SK-N-MC (cell line): ENCODE data around the gene SLC25A39.

Source experiments
- DNase-seq: peaks from one replicate; pipeline ENCODE4 v3.0.0-alpha.2; 2011; ENCODE audit warnings: low read depth, low spot score
- H3K27ac ChIP-seq: fragments of 200-600 bp; sonication (generic); 2 replicates; pipeline ENCODE4 v1.5.1; 2016; ENCODE audit warnings: mixed run types
- H3K36me3 ChIP-seq: fragments of 200-600 bp; sonication (generic); 2 replicates; pipeline ENCODE4 v1.6.1; 2017; ENCODE audit warnings: antibody characterized with exemption, low read length, mixed read lengths; ENCODE audit not compliant: insufficient read depth
- H3K4me3 ChIP-seq: fragments of 200-600 bp; sonication (generic); 2 replicates; pipeline ENCODE4 v1.5.1; 2016
- H3K9ac ChIP-seq: fragments of 200-600 bp; sonication (generic); 2 replicates; pipeline ENCODE4 v1.8.0; 2017; ENCODE audit warnings: mixed run types, mixed read lengths; ENCODE audit not compliant: insufficient read length
- H3K9me3 ChIP-seq: fragments of 200-600 bp; sonication (generic); 2 replicates; pipeline ENCODE4 v1.6.1; 2017; ENCODE audit warnings: low read depth, mild to moderate bottlenecking, antibody characterized with exemption, low read length, moderate library complexity, mixed read lengths
- EZH2 ChIP-seq: fragments of 200-600 bp; sonication (generic); IDR thresholded peaks from one replicate; pipeline ENCODE4 v1.6.1; 2017; ENCODE audit warnings: antibody characterized with exemption
- FOXP2 ChIP-seq: optimal IDR thresholded peaks from 2 replicates; pipeline ENCODE3; 2011; ENCODE audit warnings: mild to moderate bottlenecking, moderate library complexity; ENCODE audit not compliant: insufficient read depth; ENCODE audit errors: extremely low read length, control extremely low read depth
- POLR2AphosphoS5 ChIP-seq: IDR thresholded peaks from 2 replicates; pipeline ENCODE4 v1.6.1; 2012; ENCODE audit warnings: mild to moderate bottlenecking, low read depth, low read length, borderline replicate concordance

SLC25A39 gene

GRCh38 chr17:44358066-44358465 lies 33.4 kb upstream of the SLC25A39 start:
- no peak for DNase-seq

GRCh38 chr17:44356241-44356640 lies 31.6 kb upstream of the SLC25A39 start:
- no peak for DNase-seq
- Histone ChIP-seq H3K4me3 (no peak overlapping the region), H3K36me3 (peaks cover 9% of the 10 kb centered on the region; the same call in 1 of the 2 replicates), H3K9me3 (no peaks in the 10 kb centered on the region), H3K27ac (no peak overlapping the region), H3K9ac (no peak overlapping the region)
- no peak for TF ChIP-seq POLR2AphosphoS5
- TF ChIP-seq FOXP2: no peak
- no peak for TF ChIP-seq EZH2

More at GRCh38 chr17:44358066-44358465, 33.4 kb upstream of the SLC25A39 start:
- Histone ChIP-seq H3K9ac (no peak overlapping the region), H3K9me3 (no peaks in the 10 kb centered on the region), H3K27ac (no peak overlapping the region), H3K36me3 (peaks cover 9% of the 10 kb centered on the region; the same call in 1 of the 2 replicates), H3K4me3 (no peak overlapping the region)
- TF ChIP-seq EZH2: no peak
- TF ChIP-seq POLR2AphosphoS5: no peak
- no peak for TF ChIP-seq FOXP2

GRCh38 chr17:44355642-44356099 lies 31.0 kb upstream of the SLC25A39 start:
- no peak overlapping the region for H3K9ac ChIP-seq
- TF ChIP-seq EZH2: no peak
- TF ChIP-seq POLR2AphosphoS5: no peak
- no peak for TF ChIP-seq FOXP2
- no peaks in the 10 kb centered on the region for H3K9me3 ChIP-seq
- DNase-seq: no peak
- no peak overlapping the region for H3K27ac ChIP-seq
- H3K36me3 ChIP-seq: peaks cover 9% of the 10 kb centered on the region; the same call in 1 of the 2 replicates
- H3K4me3 ChIP-seq: no peak overlapping the region

GRCh38 chr17:44354582-44355561 lies 30.2 kb upstream of the SLC25A39 start:
- no peak for DNase-seq
- Histone ChIP-seq H3K4me3 (no peak overlapping the region), H3K27ac (no peak overlapping the region), H3K9ac (no peak overlapping the region), H3K36me3 (peaks cover 9% of the 10 kb centered on the region; the same call in 1 of the 2 replicates), H3K9me3 (no peaks in the 10 kb centered on the region)
- no peak for TF ChIP-seq EZH2
- no peak for TF ChIP-seq POLR2AphosphoS5
- TF ChIP-seq FOXP2: no peak

GRCh38 chr17:44353672-44354331 lies 29.2 kb upstream of the SLC25A39 start:
- H3K9ac ChIP-seq: no peak overlapping the region
- peaks cover 9% of the 10 kb centered on the region; the same call in 1 of the 2 replicates for H3K36me3 ChIP-seq
- no peak overlapping the region for H3K27ac ChIP-seq
- no peak overlapping the region for H3K4me3 ChIP-seq
- no peak for DNase-seq
- TF ChIP-seq FOXP2: no peak
- TF ChIP-seq EZH2: no peak
- no peak for TF ChIP-seq POLR2AphosphoS5
- H3K9me3 ChIP-seq: no peaks in the 10 kb centered on the region

GRCh38 chr17:44352828-44353671 lies 28.4 kb upstream of the SLC25A39 start:
- Histone ChIP-seq H3K4me3 (no peak overlapping the region), H3K27ac (no peak overlapping the region), H3K9me3 (no peaks in the 10 kb centered on the region), H3K9ac (no peak overlapping the region), H3K36me3 (peaks cover 9% of the 10 kb centered on the region; the same call in 1 of the 2 replicates)
- TF ChIP-seq EZH2 (no peak), POLR2AphosphoS5 (0 out of 2 replicates have a peak, but pooled peaks have one; percentile 34), FOXP2 (no peak)
- DNase-seq: no peak

GRCh38 chr17:44351961-44352827 lies 27.6 kb upstream of the SLC25A39 start:
- no peak for DNase-seq
- TF ChIP-seq POLR2AphosphoS5 (no peak), FOXP2 (no peak), EZH2 (no peak)
- Histone ChIP-seq H3K4me3 (no peak overlapping the region), H3K27ac (no peak overlapping the region), H3K36me3 (peaks cover 9% of the 10 kb centered on the region; the same call in 1 of the 2 replicates), H3K9me3 (no peaks in the 10 kb centered on the region), H3K9ac (no peak overlapping the region)

GRCh38 chr17:44351464-44351863 lies 26.8 kb upstream of the SLC25A39 start:
- no peak overlapping the region for H3K4me3 ChIP-seq
- H3K9ac ChIP-seq: no peak overlapping the region
- TF ChIP-seq EZH2 (no peak), FOXP2 (no peak), POLR2AphosphoS5 (no peak)
- H3K9me3 ChIP-seq: no peaks in the 10 kb centered on the region
- H3K27ac ChIP-seq: no peak overlapping the region
- no peak for DNase-seq
- H3K36me3 ChIP-seq: peaks cover 9% of the 10 kb centered on the region; the same call in 1 of the 2 replicates
